Mucosa of gallbladder (tissue), 1 donor: ENCODE results near the gene TNN. TPM values are rescaled to one million over a fixed set of nuclear protein-coding genes. Genes with fewer than 3 reads are reported as not detected.
A peak's percentile ranks its signal among the peaks of the same experiment; 100 is the strongest.
"Not testable (repeated sequence)": the region's sequence is repeated elsewhere in the genome, so short reads cannot be mapped to it uniquely, and the experiment has no call there.

Experiments used
- DNase-seq: peaks from one replicate; pipeline ENCODE4 v3.0.0-alpha.2; 2020; ENCODE audit warnings: low spot score
- total RNA-seq: library from RNA; stranded (reverse); gene quantifications from one replicate; pipeline ENCODE4 v1.2.1, GENCODE V29; 2021
- donor health status: DM: no; HTN: no; CAD: no.

Gene TNN, protein sequence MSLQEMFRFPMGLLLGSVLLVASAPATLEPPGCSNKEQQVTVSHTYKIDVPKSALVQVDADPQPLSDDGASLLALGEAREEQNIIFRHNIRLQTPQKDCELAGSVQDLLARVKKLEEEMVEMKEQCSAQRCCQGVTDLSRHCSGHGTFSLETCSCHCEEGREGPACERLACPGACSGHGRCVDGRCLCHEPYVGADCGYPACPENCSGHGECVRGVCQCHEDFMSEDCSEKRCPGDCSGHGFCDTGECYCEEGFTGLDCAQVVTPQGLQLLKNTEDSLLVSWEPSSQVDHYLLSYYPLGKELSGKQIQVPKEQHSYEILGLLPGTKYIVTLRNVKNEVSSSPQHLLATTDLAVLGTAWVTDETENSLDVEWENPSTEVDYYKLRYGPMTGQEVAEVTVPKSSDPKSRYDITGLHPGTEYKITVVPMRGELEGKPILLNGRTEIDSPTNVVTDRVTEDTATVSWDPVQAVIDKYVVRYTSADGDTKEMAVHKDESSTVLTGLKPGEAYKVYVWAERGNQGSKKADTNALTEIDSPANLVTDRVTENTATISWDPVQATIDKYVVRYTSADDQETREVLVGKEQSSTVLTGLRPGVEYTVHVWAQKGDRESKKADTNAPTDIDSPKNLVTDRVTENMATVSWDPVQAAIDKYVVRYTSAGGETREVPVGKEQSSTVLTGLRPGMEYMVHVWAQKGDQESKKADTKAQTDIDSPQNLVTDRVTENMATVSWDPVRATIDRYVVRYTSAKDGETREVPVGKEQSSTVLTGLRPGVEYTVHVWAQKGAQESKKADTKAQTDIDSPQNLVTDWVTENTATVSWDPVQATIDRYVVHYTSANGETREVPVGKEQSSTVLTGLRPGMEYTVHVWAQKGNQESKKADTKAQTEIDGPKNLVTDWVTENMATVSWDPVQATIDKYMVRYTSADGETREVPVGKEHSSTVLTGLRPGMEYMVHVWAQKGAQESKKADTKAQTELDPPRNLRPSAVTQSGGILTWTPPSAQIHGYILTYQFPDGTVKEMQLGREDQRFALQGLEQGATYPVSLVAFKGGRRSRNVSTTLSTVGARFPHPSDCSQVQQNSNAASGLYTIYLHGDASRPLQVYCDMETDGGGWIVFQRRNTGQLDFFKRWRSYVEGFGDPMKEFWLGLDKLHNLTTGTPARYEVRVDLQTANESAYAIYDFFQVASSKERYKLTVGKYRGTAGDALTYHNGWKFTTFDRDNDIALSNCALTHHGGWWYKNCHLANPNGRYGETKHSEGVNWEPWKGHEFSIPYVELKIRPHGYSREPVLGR (N-terminal part only)
- total RNA-seq = 3.6 TPM

DNA sequence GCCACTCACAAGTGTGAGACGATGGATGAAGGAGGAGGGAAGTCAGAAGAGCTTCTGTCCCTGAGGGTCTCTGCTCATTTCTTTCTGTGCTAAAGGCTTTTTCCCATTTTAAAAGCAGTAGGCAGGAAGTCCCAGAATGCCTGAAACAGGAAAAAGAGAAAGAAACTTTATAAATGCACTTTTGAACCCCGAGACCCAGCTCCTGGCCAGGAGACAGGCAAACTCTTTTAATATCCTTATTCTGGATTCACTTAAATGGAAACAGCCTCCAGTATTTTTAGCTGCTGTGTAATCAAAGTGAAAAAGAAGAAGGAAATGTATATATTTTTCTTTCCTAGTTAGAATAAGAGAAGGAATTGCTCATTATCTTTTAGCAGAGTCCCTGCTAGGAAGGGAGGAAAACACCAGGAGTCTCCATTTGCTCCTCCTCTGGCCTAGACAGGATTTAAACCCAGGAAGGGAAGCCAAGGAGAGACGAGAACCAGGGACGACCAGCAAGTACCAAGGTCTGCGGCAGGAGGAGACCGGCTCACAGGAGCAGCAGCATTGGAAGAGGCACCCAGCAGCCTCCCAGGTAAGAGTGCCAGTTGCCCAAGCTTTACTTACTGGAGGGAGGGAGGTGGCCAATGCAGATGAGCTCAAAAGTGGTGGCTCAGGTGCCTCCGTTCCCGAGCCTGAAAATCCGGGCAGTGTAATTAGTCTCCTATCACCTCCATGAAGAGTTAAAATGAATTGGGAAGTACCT lies at the start of gene TNN:
Gene TNN (plus strand): TSS at position 472 of the 745 bp plus-strand sequence. CDS start 9,586 bp downstream, outside the sequence.
- DNase-seq = no peak

DNA sequence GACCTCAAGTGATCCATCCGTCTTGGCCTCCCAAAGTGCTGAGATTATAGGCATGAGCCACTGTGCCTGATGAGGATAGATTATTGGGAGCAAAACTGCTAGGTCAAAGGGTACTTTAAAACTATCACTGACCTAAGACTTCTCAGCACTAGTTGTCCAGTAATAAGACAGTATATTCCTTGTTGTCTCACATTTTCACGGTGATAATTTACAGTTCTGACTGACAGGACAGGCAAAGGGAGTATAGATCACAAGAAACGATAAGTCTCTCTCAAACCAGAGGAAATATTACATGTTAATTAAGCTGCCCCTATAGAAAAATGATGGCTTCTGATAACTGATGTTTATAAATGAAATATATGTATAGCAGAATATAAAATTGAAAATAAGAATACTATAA lies 48.1 kb upstream of the TNN start:
- DNase-seq = no peak

DNA sequence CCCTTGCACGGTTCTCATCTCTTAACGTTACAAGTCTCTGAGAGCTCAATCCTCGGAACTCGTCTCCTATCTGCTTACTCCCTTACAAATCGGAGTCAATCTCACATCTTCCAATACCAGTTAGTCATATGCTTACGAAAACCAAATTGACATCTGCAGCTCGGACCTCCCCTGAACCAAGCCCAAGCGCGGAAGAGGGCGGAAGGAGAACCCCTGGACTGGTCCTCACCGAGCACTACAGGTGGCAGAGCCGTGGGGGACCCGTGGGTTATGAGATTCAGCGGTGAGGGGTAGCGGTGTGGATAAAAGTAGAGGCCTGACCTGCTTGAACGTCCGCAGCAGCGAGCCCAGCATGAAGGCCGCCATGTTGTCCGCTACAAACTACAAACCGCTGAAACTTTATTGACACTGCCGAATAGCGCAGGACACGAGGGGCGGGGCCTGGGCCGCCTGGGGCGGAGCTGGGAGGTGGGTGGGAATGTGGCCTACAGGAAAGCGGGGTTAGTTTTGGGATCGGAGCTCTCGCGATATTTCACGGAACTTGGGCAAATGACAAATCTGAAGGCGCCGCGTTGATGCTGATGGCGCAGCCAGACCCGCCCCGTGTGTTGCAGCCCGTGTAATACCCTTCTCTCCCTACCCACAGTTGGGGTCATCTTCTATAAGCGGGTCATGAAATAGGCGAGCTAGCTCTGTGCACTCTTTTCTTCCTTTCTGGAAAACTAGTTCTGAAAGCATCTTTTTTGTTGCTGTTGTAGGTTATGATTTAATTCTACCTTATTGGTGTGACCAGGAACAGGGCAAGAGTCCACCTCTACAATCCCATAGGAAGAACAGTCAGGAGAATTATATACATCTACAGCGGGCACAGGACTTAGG lies 44.4 kb upstream of the TNN start, which contains the start of gene MRPS14:
Gene MRPS14 (minus strand): TSS at position 383 of the 879 bp plus-strand sequence. CDS start 17 bp downstream, at position 366.
- DNase-seq = peak; percentile 99

DNA sequence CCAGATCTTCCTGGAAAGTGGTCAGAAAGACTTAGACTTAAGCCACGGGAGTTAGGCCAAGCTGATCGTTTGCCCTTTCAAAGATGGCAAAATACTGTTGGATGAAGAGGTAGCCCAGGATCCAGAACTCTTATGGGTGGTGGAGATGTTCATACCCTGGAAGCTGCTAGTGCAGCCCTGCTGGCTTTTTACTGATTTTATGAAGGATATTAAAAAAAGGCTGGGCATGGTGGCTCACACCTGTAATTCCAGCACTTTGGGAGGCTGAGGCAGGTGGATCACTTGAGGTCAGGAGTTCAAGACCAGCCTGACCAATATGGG lies 43.8 kb upstream of the TNN start:
- DNase-seq = not testable (repeated sequence)

DNA sequence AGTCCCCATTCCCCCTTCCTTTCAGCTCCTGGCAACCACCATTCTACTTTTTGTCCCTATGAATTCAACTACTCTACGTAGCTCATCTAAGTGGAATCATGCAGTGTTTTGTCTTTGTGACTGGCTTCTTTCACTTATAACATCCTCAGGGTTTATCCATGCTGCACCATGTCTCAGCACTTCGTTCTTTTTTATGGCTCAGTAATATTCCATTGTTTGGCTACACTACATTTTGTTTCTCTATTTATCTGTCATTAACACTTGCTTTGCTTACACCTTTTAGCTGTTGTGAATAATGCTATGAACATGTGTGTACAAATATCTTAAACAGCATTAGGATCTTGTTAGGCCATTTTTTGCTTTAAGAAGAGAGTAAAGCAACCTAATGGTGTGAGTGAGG lies 42.9 kb upstream of the TNN start:
- DNase-seq = no peak

DNA sequence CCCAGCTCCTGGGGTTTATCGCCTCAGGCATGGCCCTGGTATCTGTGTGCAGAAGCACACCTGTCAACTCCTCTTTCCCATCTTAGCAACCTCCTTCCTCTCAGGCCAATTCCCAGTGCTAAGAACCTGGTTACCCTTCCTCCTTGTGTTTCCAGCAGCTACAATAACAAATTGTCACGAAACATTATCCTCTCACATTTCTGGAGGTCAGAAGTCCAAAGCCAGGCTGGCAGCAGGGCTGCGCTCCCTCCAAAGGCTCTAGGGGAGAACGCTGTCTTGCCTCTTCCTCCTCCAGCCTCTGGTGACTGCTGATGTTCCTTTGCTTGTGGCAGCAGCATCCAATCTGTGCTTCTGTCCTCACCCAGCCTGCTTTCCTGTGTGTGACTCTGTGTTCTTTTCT lies 33.7 kb upstream of the TNN start:
- no peak for DNase-seq

DNA sequence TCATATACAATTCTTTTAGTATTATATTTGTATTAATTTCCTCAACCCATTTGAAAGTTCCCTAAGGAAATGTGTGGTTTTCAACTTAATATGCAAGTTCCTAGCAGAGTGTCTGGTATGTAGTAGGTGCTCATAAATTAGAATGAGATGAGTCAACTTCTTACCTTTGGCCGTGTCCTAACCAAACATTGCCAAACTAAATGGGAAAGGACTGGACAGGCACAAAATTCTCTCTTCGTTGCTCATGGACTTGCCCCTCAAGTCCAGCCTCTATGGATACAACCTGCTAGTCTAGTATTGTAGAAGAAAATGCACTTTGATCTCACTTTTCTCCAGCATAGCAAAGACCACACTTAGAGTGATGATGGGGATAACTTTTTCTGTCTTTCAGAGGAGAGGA lies 32.9 kb upstream of the TNN start:
- DNase-seq = no peak

DNA sequence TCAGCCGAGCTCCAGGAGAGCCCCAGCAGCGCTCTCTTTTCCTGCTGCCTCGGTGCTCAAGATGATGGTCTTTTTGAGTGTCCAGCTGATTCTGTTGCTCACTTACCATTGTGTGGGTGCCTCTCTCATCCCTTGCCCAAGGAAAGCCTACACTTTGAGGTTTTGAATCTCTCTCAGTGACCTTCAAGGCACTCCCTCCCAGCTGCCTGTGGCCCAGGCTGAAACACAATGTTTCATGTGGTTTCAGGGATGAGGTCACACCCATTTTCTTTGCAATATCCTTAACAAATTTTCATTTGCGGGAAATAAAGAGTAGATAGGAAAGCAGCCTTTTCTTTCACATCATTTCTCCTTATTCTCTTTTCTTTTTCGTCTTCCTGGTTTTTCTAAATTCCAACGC lies 31.8 kb upstream of the TNN start:
- DNase-seq = no peak

DNA sequence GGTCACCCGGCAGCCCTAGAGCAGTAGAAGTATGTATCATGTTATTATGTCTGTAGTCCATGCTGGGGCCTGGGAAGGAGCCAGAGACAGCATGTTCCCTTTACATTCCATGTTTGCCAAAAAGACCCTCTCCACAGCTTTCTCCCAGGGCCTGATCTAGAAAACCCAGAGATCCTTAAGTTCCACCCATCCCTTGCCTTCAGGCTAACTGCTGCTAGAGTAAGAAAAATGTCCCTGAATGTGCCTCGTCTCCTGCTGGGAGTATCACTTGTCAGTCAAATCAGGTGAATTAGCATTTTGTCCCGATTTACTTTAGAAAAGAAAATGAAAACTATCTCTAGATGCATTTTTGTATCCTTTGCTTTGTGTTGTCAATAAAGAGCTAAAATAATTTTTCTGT lies 31.2 kb upstream of the TNN start:
- no peak for DNase-seq

DNA sequence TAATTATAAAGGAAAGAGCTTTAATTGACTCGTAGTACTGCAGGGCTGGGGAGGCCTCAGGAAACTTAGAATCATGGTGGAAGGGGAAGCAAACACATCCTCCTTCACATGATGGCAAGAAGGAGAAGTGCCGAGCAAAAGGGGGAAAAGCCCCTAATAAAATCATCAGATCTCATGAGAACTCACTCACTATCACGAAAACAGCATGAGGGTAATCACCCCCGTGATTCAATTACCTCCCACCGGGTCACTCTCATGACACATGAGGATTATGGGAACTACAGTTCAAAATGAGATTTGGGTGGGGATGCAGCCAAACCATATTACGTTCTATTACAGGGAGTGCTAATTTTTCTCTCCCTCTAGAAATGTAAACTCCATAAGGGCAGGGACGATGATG lies 30.2 kb upstream of the TNN start:
- DNase-seq = no peak

DNA sequence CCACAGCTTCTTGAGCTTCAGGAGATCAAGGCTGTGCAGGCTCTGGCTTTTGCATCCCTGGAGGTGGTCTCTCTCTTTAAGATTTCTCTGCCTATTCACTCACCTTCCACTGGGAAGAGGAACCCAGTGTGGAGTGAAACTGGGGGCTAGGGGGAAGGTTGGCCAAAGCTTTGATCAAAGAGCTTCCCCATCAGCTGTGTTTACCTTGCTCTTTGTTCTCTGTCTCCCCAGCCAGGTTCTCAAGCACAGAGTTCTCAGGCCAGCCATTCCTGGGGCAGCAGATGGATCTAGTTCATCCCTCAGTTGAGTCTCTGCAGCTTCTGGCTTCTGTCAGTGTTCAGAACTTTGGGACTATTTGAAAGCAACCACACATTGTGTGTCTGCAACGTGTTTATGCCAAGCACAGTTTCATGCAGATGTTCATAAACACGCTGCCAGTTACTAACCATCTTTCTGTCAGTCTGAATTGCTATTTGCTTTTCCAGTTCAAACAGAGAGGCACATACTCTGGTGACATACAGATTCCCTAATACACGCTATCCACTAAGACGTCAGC lies 27.2 kb upstream of the TNN start:
- no peak for DNase-seq

DNA sequence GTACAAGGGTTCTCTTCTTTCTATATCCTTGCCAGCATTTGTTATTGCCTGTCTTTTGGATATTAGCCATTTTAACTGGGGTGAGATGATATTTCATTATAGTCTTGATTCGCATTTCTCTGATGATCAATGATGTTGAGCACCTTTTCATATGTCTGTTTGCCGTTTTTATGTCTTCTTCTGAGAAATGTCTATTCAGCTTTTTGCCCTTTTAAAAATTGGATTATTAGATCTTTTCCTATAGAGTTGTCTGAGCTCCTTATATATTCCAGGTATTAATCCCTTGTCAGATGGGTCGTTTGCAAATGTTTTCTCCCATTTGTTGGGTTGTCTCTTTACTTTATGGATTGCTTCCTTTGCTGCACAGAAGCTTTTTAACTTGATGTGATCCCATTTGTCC lies 25.0 kb upstream of the TNN start:
- no peak for DNase-seq

DNA sequence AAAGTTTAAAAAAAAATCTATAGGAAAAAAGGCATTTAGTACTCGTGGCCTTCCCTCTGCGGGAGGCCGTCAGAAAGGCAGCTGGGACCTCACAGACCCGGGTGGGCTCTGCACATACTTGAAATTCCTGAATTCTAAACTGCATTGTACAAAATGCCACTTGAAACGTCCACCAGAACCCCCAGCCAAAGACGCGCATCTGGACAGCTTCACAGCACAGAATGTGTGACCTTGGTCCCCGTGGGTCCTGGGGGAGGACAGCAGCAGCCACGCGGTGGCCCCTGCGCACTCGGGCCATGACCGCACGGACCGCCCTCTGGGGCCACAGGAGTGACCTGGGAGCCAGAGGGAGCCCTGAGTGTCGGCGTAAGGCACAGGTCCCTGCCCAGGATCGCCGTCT lies 23.8 kb upstream of the TNN start:
- no peak for DNase-seq

DNA sequence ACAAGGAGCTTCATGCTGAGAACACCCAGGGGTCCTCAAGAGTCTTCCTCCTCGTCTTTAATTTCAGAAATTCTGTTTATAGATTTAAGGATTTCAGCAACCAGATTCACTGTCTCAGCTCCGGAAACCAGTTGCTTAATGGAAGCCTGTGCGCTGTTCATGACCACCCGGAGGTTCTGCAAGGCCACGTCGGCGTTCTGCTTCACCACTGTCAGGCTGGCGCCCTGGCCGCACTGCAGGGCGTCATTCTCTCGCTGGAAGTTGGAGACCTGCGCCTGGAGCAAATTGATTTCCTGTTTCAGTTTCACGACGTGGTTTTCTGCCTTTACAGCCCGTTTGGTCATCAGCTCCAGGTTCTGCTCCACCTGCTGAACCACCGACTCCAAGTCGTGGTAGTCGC lies 23.0 kb upstream of the TNN start:
- DNase-seq = not testable (repeated sequence)

DNA sequence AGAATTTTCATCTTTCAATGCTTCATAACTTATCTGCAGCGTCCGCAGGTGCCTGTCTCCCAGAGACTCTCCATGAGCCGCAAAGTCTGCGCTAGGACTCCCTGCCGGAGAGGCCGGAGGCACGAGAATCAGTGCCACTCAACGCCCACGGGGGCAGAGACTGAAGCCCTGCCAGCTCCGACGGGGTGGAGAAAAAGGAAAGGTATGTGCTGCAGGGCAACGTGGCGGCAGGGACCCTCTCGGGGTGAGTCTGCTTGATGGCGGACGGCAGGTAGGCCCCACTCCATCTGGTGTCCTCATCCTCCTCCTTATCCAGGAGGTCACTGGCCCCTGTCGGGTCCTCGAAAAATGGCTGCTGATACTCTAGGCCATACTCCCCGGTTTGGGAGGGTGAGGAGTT lies 22.5 kb upstream of the TNN start:
- DNase-seq = no peak

DNA sequence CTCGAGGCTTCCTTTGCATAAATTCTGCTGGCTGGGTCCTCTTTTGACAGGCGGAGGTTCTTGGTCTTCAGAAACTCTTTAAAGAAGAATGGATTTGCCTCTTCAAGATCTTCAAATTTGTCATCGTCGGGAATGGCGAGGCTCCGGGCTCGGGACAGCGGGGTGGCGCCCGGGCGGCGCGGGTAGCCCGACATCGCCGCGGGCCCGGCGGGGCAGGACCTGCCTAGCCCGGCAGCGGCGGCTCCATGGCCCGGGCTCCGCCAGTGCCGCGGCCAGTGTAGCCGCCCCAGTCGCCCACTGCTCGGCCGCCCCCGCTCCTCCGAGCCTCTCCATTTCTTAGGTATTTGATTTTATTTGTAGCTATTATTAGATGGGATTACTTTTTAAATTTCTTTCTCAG lies 22.1 kb upstream of the TNN start:
- DNase-seq = no peak

DNA sequence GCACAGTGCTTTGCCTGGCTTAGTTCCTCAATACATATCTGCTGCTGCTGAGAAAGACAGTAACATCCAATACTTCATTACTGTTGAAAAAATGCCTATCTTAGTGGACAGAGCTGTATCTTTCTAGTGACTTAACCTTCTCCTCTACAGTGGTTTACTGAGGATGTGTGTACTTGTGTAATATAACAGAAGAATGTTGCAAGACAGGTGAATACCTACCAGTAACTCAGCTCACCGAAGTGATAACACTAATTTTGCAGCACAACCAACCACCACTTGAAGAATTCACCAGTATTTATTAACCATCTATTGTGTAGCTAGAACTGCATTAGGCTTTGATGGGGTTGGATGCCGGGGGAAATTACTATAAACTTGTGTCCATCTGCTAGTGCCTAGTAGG lies 16.6 kb upstream of the TNN start:
- no peak for DNase-seq

DNA sequence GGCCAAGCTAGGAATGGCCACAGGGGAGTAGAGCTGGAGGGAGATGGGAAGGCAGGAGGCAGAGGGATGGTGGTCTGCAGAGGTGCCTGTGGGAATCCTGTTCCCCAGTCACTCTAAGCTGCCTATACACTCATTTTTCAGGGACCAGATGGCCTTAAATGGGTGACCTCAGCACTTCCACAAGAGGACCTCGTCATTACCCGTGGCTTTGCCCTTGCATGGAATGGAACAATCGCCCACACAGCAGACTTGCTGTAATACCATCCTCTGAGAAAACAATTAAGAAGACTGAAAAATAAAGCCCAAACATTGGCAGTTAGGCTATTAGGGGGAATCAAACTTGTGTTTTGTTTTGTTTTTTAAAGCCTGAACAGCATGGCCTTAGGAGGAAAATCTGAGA lies 12.9 kb upstream of the TNN start:
- DNase-seq = no peak

DNA sequence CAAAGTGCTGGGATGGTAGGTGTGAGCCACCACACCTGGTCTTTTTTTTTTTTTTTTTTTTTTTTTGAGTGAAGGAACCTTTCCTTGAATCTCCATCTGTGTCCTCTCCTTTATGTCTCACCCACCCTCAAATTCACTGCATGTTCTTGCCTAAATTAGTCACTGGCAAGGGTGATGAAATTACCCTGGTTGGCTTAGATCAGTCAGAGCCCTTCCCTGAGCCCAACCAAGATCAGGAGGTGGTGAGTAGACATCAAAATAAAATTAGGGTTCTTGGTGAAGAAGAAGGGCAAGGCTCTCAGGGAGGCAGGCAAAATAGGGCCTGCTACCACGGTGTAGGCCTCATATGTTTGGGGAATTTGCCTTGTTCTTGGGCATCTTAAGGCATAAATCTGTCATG lies 5.3 kb upstream of the TNN start:
- DNase-seq = no peak

DNA sequence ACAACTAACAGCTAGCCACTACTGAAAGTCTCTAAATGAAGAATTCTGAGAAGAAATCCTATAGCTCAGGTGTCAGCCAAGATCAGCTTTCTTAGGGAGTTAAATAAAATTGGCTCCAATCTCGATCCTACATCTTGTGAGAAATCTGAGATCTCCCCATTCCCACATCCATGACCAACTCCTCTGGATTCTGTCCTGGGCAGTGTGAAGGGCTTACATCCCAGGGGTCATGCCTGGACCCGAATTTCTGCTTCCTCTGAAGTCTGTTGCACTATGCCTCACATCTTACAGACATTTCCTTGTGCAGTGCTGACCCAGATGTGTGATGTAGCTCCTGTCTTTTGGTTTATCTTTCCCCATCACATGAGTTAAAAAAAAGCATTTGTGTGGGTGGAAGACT lies 4.8 kb upstream of the TNN start:
- no peak for DNase-seq
